Endodermal cell (in vitro differentiated cells): ENCODE results near the gene HSBP1L1. TPM values are rescaled to one million over a fixed set of nuclear protein-coding genes. Genes with fewer than 3 reads are reported as not detected.
A peak's percentile ranks its signal among the peaks of the same experiment; 100 is the strongest.

Experiments used
- DNase-seq: peaks from one replicate; pipeline ENCODE4 v3.0.0-alpha.2; 2017
- H3K27ac ChIP-seq: 2 replicates; pipeline ENCODE4 v1.5.1; 2013; ENCODE audit warnings: mild to moderate bottlenecking, low read depth, low read length, moderate library complexity
- H3K27me3 ChIP-seq: 2 replicates; pipeline ENCODE4 v1.6.1; 2013; ENCODE audit warnings: mild to moderate bottlenecking, low read length, moderate library complexity; ENCODE audit not compliant: insufficient read depth, control insufficient read depth, poor library complexity, severe bottlenecking
- H3K36me3 ChIP-seq: 2 replicates; pipeline ENCODE4 v1.7.0; 2013; ENCODE audit warnings: mild to moderate bottlenecking, low read length, moderate library complexity; ENCODE audit not compliant: control insufficient read depth, insufficient read depth
- H3K4me1 ChIP-seq: one replicate; pipeline ENCODE4 v1.7.0; 2013; ENCODE audit warnings: low read length; ENCODE audit not compliant: control insufficient read depth, insufficient read depth
- H3K4me3 ChIP-seq: 2 replicates; pipeline ENCODE4 v1.5.1; 2013; ENCODE audit warnings: mild to moderate bottlenecking, low read length, moderate library complexity
- H3K9ac ChIP-seq: 2 replicates; pipeline ENCODE4 v1.6.1; 2013; ENCODE audit warnings: mild to moderate bottlenecking, low read length, moderate library complexity; ENCODE audit not compliant: poor library complexity, severe bottlenecking; ENCODE audit errors: extremely low read depth
- H3K9me3 ChIP-seq: 2 replicates; pipeline ENCODE4 v1.6.1; 2013; ENCODE audit warnings: mild to moderate bottlenecking, low read length, moderate library complexity; ENCODE audit not compliant: control insufficient read depth
- H3K27ac Mint-ChIP-seq: 2 replicates; pipeline ENCODE4 v1.8.0; 2020; ENCODE audit warnings: mixed read lengths
- H3K27me3 Mint-ChIP-seq: 2 replicates; pipeline ENCODE4 v1.8.0; 2021; ENCODE audit warnings: mild to moderate bottlenecking, mixed read lengths; ENCODE audit not compliant: insufficient read depth
- H3K36me3 Mint-ChIP-seq: 2 replicates; pipeline ENCODE4 v1.8.0; 2020; ENCODE audit warnings: low read depth, mixed read lengths
- H3K4me1 Mint-ChIP-seq: 2 replicates; pipeline ENCODE4 v1.8.0; 2020; ENCODE audit warnings: mixed read lengths
- H3K4me3 Mint-ChIP-seq: 2 replicates; pipeline ENCODE4 v1.8.0; 2020; ENCODE audit warnings: mild to moderate bottlenecking, moderate library complexity, mixed read lengths
- H3K9me3 Mint-ChIP-seq: 2 replicates; pipeline ENCODE4 v1.8.0; 2020; ENCODE audit warnings: mild to moderate bottlenecking, mixed read lengths
- WGBS, 2 experiments: methylation state at CpG; one replicate each; pipeline versions ENCODE4 v1.1.5 to v1.1.7; 2013; ENCODE audit warnings: missing lambda C conversion rate in 2 of 2, mixed read lengths in 1 of 2; ENCODE audit not compliant: insufficient coverage in 1 of 2, insufficient read length in 1 of 2; 5-methylcytosine and 5-hydroxymethylcytosine counted together
- total RNA-seq, 2 donors: library from RNA; stranded (reverse); fragmentation: NEBNext Ultra II Directional in 1 of 2; extraction: Animal tissue kit (Norgen Biotek cat#: 25700) in 1 of 2; gene quantifications; 2 replicates in 1 of 2; 3 replicates in 1 of 2; pipeline ENCODE4 v1.2.1, GENCODE V29; 2021
- TF ChIP-seq, protein P1 (sequence below): fragments of 200-600 bp; sonication (generic); conservative IDR thresholded peaks from 2 replicates; pipeline ENCODE4 v1.5.0; 2021; ENCODE audit warnings: antibody characterized with exemption, mild to moderate bottlenecking

The HSBP1L1 gene
- total RNA-seq, 2 donors from 2014 or later: 2.6 to 2.7 TPM

GRCh38 chr18:79947881-79948610 lies 16.4 kb upstream of the HSBP1L1 start:
- Histone ChIP-seq H3K27me3 (peaks cover 13% of the 10 kb centered on the region), H3K4me1 (peaks cover 9% of the 10 kb centered on the region), H3K4me3 (no peak overlapping the region), H3K27ac (no peak overlapping the region), H3K36me3 (peaks cover 11% of the 10 kb centered on the region), H3K9ac (no peak overlapping the region), H3K9me3 (no peaks in the 10 kb centered on the region)
- Mint-ChIP-seq H3K27me3 (peaks cover 38% of the 10 kb centered on the region), H3K9me3 (no peaks in the 10 kb centered on the region), H3K4me3 (no peak overlapping the region), H3K27ac (no peak overlapping the region), H3K4me1 (peaks cover 16% of the 10 kb centered on the region), H3K36me3 (peaks cover 19% of the 10 kb centered on the region)
- 88 to 94% methylated on average over 12 to 15 of the region's 15 CpGs for WGBS, 2 experiments
- DNase-seq: peak; percentile 26
- TF ChIP-seq, protein P1, sequence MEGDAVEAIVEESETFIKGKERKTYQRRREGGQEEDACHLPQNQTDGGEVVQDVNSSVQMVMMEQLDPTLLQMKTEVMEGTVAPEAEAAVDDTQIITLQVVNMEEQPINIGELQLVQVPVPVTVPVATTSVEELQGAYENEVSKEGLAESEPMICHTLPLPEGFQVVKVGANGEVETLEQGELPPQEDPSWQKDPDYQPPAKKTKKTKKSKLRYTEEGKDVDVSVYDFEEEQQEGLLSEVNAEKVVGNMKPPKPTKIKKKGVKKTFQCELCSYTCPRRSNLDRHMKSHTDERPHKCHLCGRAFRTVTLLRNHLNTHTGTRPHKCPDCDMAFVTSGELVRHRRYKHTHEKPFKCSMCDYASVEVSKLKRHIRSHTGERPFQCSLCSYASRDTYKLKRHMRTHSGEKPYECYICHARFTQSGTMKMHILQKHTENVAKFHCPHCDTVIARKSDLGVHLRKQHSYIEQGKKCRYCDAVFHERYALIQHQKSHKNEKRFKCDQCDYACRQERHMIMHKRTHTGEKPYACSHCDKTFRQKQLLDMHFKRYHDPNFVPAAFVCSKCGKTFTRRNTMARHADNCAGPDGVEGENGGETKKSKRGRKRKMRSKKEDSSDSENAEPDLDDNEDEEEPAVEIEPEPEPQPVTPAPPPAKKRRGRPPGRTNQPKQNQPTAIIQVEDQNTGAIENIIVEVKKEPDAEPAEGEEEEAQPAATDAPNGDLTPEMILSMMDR: no peak

DNA sequence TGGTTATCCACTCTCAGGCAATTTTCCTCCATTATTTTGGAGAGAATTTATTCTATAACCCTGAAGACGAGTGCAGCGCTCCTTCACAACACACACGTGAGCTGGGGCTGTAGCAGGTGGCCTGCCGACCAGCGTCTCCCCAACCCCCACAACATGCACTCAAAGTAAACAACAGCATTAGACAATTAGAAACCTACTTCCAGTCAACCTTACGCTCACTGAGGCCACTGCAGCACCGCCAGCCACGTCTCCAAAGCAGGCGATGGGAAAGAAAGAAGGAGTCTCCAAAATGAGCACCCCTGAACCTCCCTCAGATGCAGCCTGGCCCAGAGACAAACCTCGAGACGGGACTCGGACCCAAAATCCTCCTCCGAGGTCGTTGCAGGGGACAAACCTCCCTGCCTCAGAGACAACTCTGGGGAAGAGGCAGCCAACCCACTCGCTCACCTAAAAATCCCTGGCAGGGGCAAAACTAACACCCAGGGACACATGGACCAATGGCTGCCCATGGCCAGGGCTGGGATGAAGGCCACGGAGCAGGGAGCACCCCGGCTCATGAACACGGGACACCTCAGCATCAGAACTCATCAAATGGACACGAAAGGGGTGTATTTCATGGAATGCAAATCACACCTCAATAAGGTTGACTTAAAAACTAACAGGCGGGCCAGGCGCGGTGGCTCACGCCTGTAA lies 15.6 kb upstream of the HSBP1L1 start:
- TF ChIP-seq, protein P1: no peak
- Histone ChIP-seq H3K36me3 (peaks cover 11% of the 10 kb centered on the region), H3K27ac (no peak overlapping the region), H3K4me3 (no peak overlapping the region), H3K27me3 (peaks cover 15% of the 10 kb centered on the region), H3K4me1 (peaks cover 3% of the 10 kb centered on the region), H3K9ac (no peak overlapping the region), H3K9me3 (no peaks in the 10 kb centered on the region)
- Mint-ChIP-seq H3K4me1 (peaks cover 16% of the 10 kb centered on the region), H3K9me3 (no peaks in the 10 kb centered on the region), H3K27me3 (peaks cover 46% of the 10 kb centered on the region), H3K27ac (no peak overlapping the region), H3K36me3 (peaks cover 19% of the 10 kb centered on the region), H3K4me3 (no peak overlapping the region)
- peak; percentile 23 for DNase-seq
- WGBS, 2 experiments: 91 to 97% methylated on average over 13 to 23 of the region's 23 CpGs

GRCh38 chr18:79949697-79950487 lies 14.6 kb upstream of the HSBP1L1 start:
- Histone ChIP-seq H3K4me1 (no peaks in the 10 kb centered on the region), H3K9me3 (no peaks in the 10 kb centered on the region), H3K27me3 (peaks cover 15% of the 10 kb centered on the region), H3K27ac (no peak overlapping the region), H3K4me3 (peak overlapping the region; percentile 84), H3K9ac (no peak overlapping the region), H3K36me3 (peaks cover 11% of the 10 kb centered on the region)
- peak overlapping the region; percentile 62 for H3K4me3 Mint-ChIP-seq
- TF ChIP-seq, protein P1: no peak
- peaks cover 55% of the 10 kb centered on the region for H3K27me3 Mint-ChIP-seq
- H3K4me1 Mint-ChIP-seq: peaks cover 7% of the 10 kb centered on the region
- peaks cover 19% of the 10 kb centered on the region for H3K36me3 Mint-ChIP-seq
- peak; percentile 7 for DNase-seq
- H3K27ac Mint-ChIP-seq: no peak overlapping the region
- WGBS, 2 experiments: 87 to 90% methylated on average over 7 to 12 of the region's 12 CpGs
- no peaks in the 10 kb centered on the region for H3K9me3 Mint-ChIP-seq
